GM19099 (cell line): ENCODE data around the gene CLEC1B.

Experiments
- POLR2A ChIP-seq: IDR thresholded peaks from 3 replicates; pipeline ENCODE4 v1.6.1; 2011; ENCODE audit warnings: low read depth; ENCODE audit not compliant: insufficient read length; ENCODE audit errors: extremely low read depth

The CLEC1B gene

DNA sequence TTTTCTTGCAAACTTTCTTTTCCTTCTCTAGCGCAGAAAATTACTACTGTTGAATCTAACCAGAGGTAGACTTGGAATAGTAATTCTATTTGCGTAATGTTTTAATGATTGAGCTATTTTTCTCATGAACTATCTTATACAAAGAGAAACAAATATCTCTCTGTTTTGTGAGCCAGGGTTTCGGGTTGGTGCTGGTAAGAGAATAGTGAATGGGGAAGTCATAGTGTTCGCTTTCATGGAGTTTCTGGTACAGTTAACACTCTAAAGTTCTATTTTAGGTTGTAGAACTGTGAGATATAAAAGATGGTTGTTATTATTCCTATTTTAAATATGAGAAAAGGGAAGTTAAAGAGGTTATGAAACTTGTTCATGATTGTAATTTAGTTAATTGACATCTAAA is 6.6 kb downstream of the CLEC1B start:
- no peak for TF ChIP-seq POLR2A

DNA sequence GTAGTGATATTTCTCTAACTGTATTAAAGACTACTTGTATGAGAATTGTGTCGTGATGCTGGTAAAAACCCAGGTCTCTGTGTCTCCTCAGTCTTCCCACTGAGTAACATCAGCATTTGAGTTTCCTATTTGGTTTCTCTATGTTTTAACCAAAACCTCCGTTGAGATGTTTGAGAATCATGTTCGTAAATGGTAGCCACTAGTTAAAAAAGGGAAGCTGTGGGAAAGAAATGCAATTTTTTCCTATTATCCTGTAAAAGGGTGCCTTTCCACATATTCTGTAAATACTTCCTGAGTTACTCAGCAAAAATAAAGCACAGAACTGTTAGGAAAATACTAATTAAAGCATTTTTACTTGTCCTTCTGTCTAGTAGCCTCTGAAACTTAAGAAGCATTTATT is 7.0 kb downstream of the CLEC1B start:
- no peak for TF ChIP-seq POLR2A

DNA sequence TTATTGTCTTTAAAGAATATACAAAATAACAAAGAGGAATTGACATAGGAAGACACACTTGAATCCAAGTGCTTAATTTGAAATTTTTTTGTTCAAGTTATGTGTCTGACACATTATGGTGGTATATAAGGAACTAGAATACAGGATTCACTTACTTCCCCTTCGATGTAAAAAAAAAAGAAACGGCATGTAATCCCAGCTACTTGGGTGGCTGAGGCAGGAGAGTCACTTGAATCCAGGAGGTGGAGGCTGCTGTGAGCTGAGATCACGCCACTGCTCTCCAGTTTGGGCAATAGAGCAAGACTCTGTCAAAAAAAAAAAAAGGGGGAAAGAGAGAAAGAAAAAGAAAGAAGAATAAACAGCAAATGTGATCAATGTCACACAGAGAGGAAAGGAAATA is 18.8 kb downstream of the CLEC1B start:
- TF ChIP-seq POLR2A = no peak

DNA sequence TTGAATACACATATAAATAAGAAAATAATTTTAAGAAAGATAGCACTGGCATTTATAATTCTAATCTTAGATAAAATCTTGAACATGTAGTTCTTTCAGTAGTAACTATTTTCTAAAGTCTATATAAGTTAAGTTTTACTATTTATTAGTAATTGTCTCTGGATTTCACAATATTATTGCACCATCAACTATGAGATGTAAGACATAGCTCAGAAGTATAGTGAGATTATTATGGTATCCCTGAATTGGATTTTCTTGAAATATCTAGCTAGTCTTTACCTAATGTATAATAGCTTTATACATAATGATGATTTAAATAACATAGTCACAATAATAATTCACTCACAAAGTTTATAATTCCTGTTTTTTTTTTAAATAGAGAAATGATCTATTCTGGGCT is 21.0 kb downstream of the CLEC1B start:
- TF ChIP-seq POLR2A = no peak

DNA sequence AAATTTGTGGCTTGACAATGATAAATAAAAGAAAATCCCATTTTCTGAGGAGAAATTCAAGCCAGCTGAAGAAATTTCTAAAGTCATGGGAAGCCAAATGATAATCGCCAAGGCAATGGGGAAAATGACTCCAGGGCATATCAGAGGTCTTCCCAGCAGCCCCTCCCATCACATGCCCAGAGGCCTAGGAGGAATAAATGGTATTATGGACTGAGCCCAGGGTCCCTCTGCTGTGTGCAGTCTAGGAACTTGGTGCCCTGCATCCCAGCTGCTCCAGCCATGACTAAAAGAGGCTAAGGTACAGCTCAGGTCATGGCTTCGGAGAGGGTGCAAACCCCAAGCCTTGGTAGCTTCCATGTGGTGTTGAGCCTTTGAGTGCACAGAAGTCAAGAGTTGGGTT is 23.3 kb downstream of the CLEC1B start:
- no peak for TF ChIP-seq POLR2A

DNA sequence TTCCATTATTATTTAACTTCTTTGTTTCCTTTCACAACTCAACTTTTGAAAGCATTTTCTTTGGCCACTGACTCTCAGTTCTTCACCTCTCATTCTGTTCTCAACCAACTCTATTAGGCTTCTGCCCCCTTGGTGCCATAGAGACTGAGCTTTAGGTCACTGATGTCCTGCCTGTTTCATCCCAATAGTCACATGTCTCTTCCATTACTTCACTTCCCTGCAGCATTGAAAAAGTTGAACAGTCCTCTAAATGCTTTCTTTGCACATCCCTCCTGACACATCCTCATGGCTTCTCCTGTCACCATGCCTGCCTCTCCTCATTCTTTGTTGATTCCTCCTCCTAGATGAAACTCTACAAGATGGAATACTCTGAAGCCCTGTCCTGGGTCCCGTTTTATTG is 25.0 kb downstream of the CLEC1B start:
- no peak for TF ChIP-seq POLR2A

DNA sequence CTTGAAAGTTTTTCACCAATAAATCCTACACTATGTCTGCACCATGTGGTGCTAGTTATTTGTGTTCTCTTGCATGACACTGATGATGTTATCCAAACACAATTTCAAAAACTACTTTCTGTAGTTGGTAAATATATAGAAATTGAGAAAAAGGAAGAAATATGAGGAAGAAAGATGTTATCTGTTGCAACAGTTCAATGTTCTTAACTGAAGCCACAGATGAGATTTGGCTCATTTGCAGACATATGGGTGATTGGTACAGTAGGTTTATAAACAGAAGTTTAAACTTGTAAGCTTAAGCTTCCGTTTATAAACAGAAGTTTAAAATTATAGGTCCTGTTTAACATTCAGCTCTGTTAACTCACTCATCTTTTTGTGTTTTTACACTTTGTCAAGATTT is 27.7 kb downstream of the CLEC1B start, which contains the start of gene CLEC12A:
CLEC12A (plus strand) TSS at position 229 of the 400 bp plus-strand sequence. CDS start 188 bp downstream, outside the sequence.
- no peak for TF ChIP-seq POLR2A

DNA sequence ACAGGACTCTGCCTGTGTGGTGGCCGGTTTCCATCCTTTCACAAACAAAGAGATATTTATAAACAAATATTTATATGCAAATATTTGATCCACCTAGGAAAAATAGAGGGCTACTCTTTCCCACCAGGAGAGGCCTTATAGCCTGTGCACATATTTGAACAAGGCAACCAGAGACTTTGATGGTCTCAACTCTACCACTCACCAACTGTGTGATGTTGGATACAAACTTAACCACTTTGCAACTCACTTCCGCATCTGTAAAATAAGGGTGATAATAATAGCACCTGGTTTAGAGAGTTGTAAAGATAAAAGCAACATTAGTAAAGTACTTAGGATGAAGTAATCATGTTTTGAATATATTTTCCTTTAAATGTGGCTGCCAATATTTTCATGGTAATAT is 29.2 kb downstream of the CLEC1B start:
- TF ChIP-seq POLR2A = no peak

DNA sequence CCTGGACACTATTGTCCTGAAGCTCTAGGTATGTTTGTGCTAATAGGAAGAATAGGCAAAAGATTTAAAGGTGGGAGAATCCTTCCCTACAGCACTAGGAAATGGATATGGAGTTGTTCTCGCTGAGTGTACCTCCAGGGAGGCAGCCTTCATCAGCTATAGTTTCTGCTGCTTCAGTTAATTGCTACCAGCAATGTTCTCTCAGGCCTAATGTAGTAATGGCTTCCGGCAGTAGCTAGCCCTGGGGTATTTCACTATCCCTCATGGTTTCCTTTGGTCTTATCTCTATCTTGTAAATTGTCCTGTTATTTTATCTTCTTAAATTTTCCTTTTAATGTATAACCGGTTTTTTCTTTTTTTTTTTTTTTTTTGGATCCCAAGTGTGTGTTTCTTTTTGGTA is 37.0 kb downstream of the CLEC1B start:
- no peak for TF ChIP-seq POLR2A

DNA sequence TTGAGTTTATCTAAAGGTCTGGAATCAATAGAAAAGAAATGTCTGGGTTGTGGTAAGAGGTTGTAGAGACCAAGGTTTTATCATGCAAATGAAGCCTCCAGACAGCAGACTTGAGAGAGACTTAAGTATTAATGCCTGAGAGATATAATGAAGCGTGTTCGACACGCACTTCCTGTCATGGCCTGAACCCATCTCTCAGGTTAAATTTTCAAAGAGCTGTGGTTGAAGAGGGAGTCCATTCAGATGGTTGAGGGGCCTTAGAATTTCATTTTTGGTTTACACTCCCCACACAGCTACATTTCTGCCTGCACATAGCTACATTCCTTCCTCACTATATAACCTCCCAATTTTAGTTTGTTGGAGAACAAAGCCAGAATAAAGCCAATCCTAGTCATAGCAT is 37.8 kb downstream of the CLEC1B start:
- TF ChIP-seq POLR2A = no peak

DNA sequence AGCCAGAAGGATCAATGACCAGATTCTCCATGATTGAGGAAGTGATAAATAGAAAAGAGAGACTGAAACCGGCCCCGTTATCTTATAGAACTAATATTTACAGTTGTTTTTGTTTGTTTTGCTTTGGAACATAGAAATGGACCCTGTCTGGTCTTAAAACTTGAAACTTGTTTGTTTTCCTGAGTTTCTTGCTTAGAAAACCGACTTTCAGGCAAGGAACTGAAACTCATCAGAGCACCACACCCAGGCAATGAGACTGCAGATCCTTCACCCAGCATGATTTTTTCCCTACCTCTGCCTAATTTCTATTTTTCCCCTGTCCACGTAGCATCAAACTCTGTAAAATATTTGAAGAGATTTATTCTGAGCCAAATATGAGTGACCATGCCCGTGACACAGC is 38.3 kb downstream of the CLEC1B start:
- no peak for TF ChIP-seq POLR2A

DNA sequence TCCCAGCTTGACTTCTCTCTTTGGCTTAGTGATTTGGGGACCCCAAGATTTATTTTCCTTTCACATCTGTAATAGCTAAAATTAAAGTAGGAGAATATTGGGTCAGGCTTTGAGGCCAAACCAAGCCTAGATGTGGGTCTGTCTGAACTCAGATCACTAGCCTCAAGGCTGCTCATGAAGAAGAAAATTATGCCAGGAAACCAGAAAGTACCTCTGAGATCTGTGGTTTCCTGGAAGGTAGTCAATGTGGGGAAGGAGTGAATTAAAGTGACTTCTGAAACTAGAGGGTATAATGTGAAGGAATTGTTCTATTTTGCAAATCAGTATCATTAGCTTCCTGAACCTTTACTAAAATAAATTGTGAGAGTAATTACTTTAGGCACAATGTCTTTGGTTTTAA is 41.1 kb downstream of the CLEC1B start:
- no peak for TF ChIP-seq POLR2A

DNA sequence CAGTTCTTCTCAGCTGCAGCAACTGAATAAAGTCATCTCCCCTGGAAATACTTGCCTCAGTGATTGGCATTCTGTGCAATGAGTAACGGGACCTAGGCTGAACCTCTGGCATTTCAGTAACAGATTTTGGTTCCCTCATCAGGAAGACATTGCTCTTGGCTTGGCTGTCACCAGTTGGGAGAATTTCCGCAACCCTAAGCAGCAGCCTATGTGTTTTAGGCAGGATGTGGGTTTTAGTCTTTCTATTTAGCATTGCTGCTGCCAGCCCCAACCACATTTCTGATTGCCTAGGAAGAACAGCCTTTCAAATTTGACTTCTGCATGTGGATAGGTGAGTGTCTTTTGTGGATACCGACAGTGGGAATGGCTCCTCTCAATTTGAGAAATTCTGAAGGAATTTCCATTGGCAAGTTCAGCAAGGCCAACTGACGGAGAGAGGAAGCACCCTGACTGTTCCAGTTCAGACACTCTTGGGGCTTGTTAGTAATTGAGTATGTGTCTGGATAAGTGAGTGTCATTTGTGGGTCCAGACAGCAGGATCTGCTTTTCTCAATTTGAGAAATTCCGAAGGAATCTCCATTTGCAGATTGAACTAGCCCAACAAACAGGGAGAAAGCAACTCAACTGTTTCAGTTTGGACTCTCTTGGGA is 47.8 kb downstream of the CLEC1B start:
- no peak for TF ChIP-seq POLR2A

DNA sequence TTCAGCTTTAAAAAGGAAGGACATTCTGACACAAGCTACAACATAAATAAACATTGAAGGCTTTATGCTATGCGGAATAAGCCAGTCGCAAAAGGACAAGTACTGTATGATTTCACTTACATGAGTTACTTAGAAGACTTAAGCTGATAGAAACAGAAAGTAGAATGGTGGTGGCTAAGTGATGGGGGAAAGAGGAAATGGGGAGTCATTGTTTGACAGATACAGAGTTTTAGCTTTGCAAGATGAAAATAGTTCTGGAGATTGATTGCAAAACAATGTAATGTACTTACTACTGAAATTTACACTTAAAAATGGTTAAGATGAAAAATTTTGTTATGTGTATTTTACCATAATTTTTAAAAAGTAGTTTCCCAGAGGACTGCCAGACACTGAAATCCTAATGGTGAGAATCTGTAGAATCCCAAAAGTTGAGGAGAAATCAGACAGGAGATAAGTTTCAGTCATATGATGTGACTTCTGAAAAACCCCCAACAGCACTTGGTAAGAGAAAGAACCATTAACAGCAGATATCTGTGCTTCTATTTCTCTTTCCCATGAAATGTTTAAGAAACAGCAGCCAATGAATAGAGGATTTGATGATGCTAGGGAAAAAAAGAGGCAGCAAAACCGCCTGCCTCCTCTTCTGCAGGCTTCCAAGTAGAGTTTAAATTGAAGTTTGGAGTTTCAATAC is 50.2 kb downstream of the CLEC1B start:
- no peak for TF ChIP-seq POLR2A

DNA sequence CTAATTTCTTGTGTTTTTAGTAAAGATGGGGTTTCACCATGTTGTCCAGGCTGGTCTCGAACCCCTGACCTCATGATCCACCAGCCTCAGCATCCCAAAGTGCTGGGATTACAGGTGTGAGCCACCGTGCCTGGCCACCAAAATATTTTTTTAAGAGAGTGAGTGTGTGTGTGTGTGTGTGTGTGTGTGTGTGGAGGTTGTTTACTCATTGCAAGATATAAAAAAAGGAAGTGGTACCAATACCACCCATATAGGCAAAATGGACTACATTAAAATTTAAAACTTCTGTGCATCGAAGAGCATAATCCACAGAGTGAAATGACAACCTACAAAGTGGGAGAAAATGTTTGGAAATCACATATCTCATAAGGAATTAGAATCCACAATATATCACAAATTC is 51.2 kb downstream of the CLEC1B start:
- TF ChIP-seq POLR2A = no peak

DNA sequence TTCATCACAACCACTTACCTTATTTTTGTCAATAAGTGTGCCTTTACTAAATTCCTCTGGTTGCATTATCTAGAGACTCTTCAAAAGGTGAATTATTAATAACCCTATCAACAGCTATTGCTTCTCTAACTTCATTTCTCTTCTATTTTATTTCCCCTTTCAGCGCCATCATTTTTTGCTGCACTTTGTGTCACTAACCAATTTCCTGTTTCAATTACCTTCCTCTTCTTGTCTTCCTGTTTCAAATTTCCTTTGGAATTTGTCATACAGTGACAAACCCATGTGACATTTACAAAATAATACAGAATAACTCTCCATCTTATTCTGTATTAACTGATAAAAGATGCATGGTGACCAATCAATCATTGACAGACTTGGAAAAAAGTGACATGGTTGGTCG is 54.5 kb downstream of the CLEC1B start:
- TF ChIP-seq POLR2A = no peak

DNA sequence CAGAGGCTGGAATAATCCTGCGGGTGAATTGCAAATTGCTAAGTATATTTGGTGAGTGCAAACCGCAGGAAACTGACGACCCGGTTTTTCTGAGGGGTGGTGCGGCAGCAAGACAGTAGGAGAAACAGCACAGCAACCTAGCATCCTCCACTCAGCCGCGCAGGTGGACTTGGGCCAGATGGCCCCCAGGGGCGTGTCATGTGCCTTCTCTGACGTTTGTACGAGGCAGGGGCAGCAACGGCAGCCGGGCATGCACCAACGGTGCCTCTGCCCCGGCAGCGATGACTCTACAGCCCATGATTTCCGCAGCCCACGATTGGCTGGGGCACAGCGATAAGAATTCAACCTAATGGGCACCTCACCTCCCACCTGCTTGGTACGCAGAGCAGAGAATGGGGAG is 55.7 kb downstream of the CLEC1B start:
- TF ChIP-seq POLR2A = no peak
